ENCODE results near the gene SLC2A4. TPM values are rescaled to one million over a fixed set of nuclear protein-coding genes. Genes with fewer than 3 reads are reported as not detected.
A peak's percentile ranks its signal among the peaks of the same experiment; 100 is the strongest.

Gene SLC2A4
- total RNA-seq, 1 donor from 2014 or later = 0.16 TPM

- peak; percentile 98 for DNase-seq
These were observed 25.6 kb downstream of the SLC2A4 start, which contains the start of gene EIF5A for GRCh38 chr17:7306911-7307685. Gene EIF5A (plus strand): TSS chr17:7307628. CDS start chr17:7309636, 2,008 bp downstream.

DNA sequence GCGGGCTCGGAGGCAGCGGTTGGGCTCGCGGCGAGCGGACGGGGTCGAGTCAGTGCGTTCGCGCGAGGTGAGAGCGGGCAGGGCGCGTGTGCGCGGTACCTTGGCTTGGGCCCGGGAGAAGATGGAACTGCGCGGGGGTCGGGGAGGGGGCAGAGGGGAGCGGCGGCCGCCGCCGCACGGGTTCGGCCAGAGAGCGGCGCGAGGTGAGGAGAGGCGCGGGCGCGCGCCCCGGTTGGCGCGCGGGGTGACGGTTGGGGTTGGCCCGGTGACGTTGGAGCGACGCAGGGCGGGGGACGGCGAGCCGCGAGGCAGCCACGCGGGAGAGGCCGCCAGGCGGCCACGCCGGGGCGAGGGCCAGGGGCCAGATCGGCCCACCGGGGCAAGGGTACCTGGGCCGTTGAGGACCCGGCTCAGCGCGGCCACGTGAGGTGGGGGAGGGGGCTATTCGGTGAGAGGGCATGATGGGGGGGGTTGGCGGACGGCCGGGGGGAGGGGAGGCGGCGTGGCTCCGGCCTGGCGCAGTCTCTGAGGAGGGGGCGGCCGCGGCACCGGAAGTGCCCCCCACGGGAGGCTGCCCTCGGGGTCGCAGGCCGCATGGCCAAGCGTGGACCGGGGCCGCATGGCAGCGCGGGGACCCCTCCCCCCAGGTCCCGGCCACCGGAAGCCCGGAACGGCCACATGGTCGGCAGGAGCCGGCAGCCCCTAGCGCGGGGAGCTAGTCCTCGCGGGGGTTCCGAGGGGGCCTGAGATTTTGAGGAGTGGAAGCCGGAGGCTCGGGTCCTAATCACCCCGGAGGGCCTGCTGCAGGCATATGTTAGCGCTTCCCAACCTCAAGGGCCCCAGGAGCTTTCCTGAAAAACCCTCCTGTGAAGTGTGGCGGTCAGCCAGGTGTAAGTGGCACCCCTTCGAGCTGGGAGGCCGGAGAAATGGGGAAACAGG lies 26.4 kb downstream of the SLC2A4 start:
- DNase-seq = peak; percentile 50

GRCh38 chr17:7308625-7309433 lies 27.3 kb downstream of the SLC2A4 start:
- peak; percentile 29 for DNase-seq

- DNase-seq = no peak
These were observed 28.1 kb downstream of the SLC2A4 start for GRCh38 chr17:7309628-7310027.

DNA sequence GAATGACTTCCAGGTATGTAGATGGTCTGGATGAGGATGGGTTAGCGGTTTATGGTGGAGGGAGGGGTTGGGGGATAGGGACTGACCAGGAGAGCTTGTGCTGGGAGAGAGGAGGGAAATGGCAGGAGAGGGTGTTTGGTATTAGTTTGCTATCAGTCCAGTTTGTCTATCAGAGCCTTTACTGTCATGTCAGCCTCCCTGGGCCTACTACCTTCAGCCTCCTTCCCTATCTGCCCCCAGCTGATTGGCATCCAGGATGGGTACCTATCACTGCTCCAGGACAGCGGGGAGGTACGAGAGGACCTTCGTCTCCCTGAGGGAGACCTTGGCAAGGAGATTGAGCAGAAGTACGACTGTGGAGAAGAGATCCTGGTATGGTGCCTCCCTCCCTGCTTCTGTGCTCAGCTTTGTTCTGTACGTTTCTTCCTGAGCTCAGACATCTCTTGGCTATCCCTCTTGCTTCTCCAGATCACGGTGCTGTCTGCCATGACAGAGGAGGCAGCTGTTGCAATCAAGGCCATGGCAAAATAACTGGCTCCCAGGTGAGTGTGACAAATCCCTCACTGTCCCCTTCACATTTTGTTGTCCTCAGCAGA lies 29.7 kb downstream of the SLC2A4 start:
- DNase-seq = no peak

- DNase-seq = no peak
These were observed 31.0 kb downstream of the SLC2A4 start for GRCh38 chr17:7312432-7313087.

- no peak for DNase-seq
These were observed 31.8 kb downstream of the SLC2A4 start for GRCh38 chr17:7313088-7313889.

DNA sequence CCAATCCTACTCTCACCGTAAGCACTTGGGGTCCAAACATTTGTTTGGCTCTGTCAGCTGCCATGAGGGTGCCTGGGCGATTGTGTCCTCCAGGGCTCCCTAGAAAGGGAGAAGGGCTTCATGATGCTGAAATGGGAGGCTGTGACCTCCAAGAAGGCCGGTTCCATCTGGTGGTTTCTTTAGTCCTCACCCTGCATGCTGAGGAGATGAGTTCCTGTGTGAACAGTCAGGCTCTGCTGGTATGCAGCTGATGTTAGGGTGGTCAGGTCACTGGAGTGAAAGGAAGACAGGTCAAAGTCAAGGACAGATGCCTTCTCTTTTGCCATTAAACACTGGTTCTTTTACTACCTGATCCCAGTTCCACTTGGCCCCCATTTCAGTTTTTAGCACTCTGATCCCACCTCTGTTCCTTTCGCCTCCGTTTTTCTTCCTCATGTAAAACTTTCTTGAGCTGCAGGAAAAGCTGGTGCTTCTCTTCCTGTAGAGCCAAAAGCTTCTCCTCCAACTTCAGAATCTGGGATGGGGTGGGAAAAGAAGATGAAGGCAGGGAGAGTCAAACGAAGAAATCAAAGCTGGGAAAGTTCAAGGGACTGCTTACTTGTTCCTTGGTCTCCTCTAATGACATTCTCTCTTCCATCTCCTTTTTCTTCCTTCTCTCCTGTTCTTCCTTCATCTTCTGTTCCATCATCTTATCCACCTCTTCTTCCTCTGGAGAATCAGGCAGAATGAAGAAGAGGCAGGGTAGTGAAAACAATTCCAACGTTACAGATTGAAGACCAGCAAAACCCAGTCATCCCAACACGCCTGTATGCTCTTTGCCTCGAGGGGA lies 32.6 kb downstream of the SLC2A4 start:
- no peak for DNase-seq

DNA sequence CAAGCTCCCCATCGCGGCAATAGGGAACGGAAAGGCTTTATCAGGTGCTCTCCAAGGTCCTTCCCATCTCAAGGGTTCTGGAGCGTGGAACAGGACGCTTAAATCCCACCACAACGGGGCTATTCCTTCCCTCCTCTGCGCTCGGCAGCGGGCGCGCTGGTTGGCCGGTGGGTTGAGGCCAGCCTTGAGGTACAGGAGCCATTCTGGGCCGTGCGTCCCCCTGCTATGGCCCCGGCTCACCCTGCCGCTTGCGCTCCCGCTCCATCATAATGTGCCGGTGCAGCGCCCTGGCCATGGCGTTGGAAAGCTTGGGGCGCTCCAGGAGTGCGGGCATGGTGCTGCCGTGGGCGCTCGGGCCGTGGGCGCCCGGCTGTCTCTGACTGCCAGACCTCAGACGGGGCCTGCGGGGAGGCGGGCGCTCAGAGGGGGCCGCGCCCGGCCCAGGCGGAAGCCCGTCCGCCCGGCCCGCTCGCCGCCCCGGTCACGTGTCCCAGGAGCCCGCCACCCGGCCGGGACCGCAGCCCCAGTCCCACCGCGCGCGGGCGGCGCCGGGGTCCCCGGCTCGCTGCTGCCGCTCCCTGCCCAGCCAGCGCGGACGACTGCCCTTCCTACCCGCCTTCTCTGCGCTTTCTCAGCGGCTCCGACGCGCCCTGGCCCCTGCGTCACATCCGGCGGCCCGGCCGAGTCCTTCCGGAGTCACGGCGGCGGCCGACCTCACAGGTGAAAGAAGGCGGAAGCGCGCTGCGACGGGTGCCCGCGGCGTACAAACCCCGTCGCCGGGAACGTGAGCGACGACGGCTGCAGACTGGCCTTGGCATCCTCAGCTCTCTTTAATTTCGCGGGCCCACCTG lies 33.4 kb downstream of the SLC2A4 start, which contains the start of gene GPS2:
TSS of gene GPS2 (minus strand) at position 642 of the 851 bp plus-strand sequence. CDS start at position 334, 308 bp downstream.
- DNase-seq = peak; percentile 86

DNA sequence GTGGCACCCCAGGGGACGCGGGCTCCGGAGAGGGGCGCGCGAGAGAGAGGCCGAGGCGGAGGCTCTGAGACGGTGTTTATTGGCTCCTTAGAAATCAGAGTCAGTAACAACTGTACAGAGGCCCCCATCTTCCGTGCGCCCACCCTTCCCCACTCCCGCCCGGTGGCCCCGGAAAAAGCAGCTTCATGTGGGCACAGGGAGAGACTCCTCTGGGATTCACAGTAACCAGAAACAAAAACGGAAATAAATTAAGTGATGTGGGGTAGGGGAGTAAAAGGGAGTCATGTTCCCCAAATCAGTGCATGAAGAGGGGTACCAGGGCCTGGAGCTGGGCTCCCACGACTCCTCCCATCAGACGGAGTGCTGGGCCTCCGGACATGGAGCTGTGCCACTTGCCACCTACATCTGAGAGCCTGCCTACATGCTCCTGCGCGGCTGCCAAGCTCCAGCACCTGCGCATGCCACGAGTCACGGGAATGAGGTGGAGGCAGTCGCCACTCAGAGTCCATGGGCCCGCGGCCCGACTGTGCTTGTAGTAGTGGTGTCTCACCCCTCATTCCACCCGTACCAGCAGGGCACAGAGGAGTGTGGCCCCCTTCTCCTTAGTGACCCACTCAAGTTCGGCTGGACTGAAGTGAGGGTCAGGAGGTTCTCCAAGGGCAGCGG lies 34.2 kb downstream of the SLC2A4 start:
- no peak for DNase-seq

- DNase-seq = no peak
These were observed 35.8 kb downstream of the SLC2A4 start for GRCh38 chr17:7317161-7317803.

GRCh38 chr17:7318121-7318860 lies 36.8 kb downstream of the SLC2A4 start:
- DNase-seq = no peak

GRCh38 chr17:7321466-7321865 lies 39.9 kb downstream of the SLC2A4 start:
- DNase-seq = no peak

- no peak for DNase-seq
These were observed 41.1 kb downstream of the SLC2A4 start for GRCh38 chr17:7322520-7323194.

DNA sequence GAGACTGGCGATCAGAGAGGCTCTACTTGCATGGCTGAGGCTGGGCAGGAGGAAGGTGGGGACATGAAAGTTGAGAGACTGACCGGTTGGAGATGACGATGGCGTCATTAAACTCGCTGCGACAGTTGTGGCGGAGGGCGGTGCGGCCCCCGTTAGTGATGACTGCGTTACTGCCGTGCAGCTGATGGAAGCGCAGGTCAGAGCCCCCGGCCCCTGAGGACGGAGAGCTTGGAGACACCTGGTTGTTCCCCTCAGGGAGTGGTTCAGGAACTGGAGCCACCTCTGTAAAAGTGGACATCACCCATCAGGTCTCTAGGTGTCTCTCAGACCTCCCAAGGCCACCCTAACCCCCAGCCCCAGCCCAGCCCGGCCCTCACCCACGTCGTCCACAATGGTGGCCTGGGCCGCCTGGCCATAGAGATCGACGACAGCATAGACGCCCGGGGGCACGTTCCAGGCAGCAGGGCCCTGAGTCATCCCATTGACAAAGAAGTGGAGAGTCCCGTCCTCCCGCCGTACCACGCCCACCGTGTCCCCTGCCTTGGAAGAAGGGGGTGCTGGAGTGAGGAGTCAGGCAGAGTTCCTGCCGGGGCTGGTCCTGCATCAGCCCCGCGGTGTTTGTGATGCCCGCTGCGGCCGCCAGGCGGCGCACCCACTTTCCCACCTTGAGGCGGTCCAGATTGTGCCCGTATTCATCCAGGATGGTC lies 42.4 kb downstream of the SLC2A4 start:
- no peak for DNase-seq
